Osteoblast (primary cell): ENCODE measurements around the gene MEGF11. TPM values are rescaled to one million over a fixed set of nuclear protein-coding genes. Genes with fewer than 3 reads are reported as not detected.
"Not testable (repeated sequence)": the region's sequence is repeated elsewhere in the genome, so short reads cannot be mapped to it uniquely, and the experiment has no call there.

Source experiments
- DNase-seq: peaks from one replicate; pipeline ENCODE4 v3.0.0; 2011; ENCODE audit warnings: low spot score, mixed read lengths; ENCODE audit not compliant: insufficient read length; ENCODE audit errors: missing footprints
- H2AFZ ChIP-seq: 2 replicates; pipeline ENCODE4 v1.6.0; 2011; ENCODE audit warnings: mild to moderate bottlenecking, low read length
- H3K27ac ChIP-seq: 2 replicates; pipeline ENCODE4 v1.5.1; 2011; ENCODE audit warnings: mild to moderate bottlenecking, low read depth, low read length, moderate library complexity
- H3K27me3 ChIP-seq: 2 replicates; pipeline ENCODE4 v1.6.0; 2012; ENCODE audit warnings: mild to moderate bottlenecking, control low read depth, inconsistent platforms, low read length, moderate library complexity; ENCODE audit not compliant: insufficient read depth
- H3K36me3 ChIP-seq: 2 replicates; pipeline ENCODE4 v1.5.1; 2011; ENCODE audit warnings: mild to moderate bottlenecking, low read length, control low read depth, moderate library complexity; ENCODE audit not compliant: insufficient read depth
- H3K4me1 ChIP-seq: 2 replicates; pipeline ENCODE4 v1.5.1; 2011; ENCODE audit warnings: mild to moderate bottlenecking, low read length, control low read depth, moderate library complexity; ENCODE audit not compliant: insufficient read depth
- H3K4me2 ChIP-seq: 2 replicates; pipeline ENCODE4 v1.6.0; 2011; ENCODE audit warnings: mild to moderate bottlenecking, low read length; ENCODE audit not compliant: insufficient read depth
- H3K4me3 ChIP-seq: fragments of 200-600 bp; sonication (generic); 3 replicates; pipeline ENCODE4 v1.5.1; 2012; ENCODE audit warnings: mild to moderate bottlenecking, low read length, inconsistent platforms; ENCODE audit not compliant: insufficient read depth
- H3K79me2 ChIP-seq: 2 replicates; pipeline ENCODE4 v1.6.0; 2012; ENCODE audit warnings: mild to moderate bottlenecking, low read length, control low read depth, inconsistent platforms; ENCODE audit not compliant: insufficient read depth
- H3K9me3 ChIP-seq: 2 replicates; pipeline ENCODE4 v1.5.1; 2011; ENCODE audit warnings: low read depth, low read length, control low read depth
- H4K20me1 ChIP-seq: 2 replicates; pipeline ENCODE4 v1.6.0; 2012; ENCODE audit warnings: mild to moderate bottlenecking, low read length, control low read depth; ENCODE audit not compliant: insufficient read depth
- total RNA-seq: library from RNA; depleted of rRNA; stranded (reverse); fragments of >200 nt; gene quantifications from 2 replicates; pipeline ENCODE4 v1.2.3, GENCODE V29; 2012
- TF ChIP-seq, protein P1 (sequence below): IDR thresholded peaks from 2 replicates; pipeline ENCODE4 v1.5.1; 2011; ENCODE audit warnings: mild to moderate bottlenecking, low read depth, low read length, moderate library complexity; ENCODE audit errors: extremely low read depth

MEGF11 gene
- total RNA-seq, 1 donor, result not detected

DNA sequence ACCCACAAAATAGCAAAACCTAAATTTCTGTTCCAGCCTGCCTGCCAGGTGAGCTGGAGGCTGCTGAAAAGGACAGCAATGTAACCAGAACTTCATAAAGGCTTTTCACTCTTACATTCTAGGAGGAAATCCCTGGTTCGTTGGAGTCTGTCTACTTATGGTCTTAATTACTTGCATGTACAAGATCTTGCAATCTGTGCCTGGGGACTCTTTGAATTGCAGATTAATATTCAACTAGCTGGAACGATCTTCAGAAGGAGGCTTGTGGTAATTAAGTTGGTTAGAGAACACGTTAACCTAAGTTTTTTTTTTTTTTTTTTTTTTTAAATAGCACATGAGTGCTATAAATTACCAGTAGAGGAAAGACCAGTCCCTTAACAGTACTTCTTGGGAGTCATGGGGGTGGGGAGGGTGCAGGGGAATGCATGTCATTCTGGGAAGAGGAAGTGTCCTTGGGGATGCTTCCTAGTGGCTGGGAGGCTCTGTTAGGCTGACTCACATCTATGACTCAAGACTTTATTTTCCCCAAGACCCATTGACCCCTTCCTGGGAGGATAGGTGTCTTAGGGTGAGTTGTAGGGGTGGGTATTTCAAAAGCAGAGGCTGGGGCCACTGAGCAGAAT is 244.5 kb downstream of the MEGF11 start:
- DNase-seq, result no peak
- Histone ChIP-seq H3K4me3 (no peak overlapping the region), H3K36me3 (no peaks in the 10 kb centered on the region), H3K4me2 (no peak overlapping the region), H4K20me1 (no peaks in the 10 kb centered on the region), H2AFZ (no peak overlapping the region), H3K4me1 (no peaks in the 10 kb centered on the region), H3K27ac (no peak overlapping the region), H3K27me3 (no peaks in the 10 kb centered on the region), H3K79me2 (no peaks in the 10 kb centered on the region), H3K9me3 (no peaks in the 10 kb centered on the region)
- TF ChIP-seq, protein P1, sequence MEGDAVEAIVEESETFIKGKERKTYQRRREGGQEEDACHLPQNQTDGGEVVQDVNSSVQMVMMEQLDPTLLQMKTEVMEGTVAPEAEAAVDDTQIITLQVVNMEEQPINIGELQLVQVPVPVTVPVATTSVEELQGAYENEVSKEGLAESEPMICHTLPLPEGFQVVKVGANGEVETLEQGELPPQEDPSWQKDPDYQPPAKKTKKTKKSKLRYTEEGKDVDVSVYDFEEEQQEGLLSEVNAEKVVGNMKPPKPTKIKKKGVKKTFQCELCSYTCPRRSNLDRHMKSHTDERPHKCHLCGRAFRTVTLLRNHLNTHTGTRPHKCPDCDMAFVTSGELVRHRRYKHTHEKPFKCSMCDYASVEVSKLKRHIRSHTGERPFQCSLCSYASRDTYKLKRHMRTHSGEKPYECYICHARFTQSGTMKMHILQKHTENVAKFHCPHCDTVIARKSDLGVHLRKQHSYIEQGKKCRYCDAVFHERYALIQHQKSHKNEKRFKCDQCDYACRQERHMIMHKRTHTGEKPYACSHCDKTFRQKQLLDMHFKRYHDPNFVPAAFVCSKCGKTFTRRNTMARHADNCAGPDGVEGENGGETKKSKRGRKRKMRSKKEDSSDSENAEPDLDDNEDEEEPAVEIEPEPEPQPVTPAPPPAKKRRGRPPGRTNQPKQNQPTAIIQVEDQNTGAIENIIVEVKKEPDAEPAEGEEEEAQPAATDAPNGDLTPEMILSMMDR, result no peak

DNA sequence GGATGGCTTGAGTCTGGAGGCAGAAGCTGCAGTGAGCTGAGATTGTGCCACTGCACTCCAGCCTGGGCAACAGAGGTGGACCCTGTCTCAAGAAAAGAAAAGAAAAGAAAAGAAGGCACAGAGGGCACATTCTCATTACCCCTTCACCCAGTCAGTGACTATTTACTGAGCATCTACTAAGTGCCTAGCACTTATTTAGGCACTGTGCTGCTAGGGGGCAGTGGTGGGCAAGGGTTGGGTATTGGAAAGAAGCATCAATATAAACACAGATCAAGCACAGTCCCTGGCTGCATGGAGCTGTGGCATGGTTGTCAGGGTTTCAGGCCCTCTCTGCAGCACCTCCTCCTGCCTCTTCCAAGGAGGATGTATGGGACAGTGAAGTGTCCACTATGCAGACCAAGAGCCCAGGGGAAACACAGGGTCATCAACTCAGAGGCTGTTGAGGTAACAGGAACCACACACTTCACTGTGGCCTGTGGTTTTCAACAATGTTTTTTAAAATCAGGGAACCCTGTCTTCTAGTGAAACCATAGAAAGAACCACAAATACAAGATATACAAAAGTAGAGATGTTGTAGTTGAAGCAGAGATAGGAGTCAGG is 245.8 kb downstream of the MEGF11 start:
- Histone ChIP-seq H3K4me3 (no peak overlapping the region), H3K9me3 (no peaks in the 10 kb centered on the region), H2AFZ (no peak overlapping the region), H3K27me3 (no peaks in the 10 kb centered on the region), H3K36me3 (no peaks in the 10 kb centered on the region), H3K79me2 (no peaks in the 10 kb centered on the region), H3K4me1 (no peaks in the 10 kb centered on the region), H4K20me1 (no peaks in the 10 kb centered on the region), H3K27ac (no peak overlapping the region), H3K4me2 (no peak overlapping the region)
- DNase-seq, result no peak
- TF ChIP-seq, protein P1, result no peak

DNA sequence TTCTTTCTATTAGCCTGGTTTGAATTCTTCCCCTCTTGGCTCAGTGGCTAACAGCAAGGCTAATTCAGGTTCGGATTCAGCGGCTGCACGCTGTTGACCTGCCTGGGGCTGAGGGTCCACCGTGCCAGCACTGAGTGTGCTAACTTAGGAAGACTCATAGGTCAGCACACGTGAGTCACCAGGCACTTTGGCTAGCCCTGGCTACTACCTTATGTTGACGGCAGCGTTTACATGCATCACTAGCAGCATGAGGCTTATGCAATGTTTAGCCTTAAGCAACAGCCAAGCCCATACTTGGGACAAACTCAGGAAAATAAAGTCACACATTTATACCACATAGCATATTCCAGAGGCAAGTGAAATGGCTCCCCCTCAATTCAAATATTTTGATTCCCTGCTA is 246.6 kb downstream of the MEGF11 start:
- Histone ChIP-seq H3K9me3 (no peaks in the 10 kb centered on the region), H2AFZ (no peak overlapping the region), H3K27me3 (no peaks in the 10 kb centered on the region), H4K20me1 (no peaks in the 10 kb centered on the region), H3K27ac (no peak overlapping the region), H3K4me3 (no peak overlapping the region), H3K4me1 (no peaks in the 10 kb centered on the region), H3K36me3 (no peaks in the 10 kb centered on the region), H3K4me2 (no peak overlapping the region), H3K79me2 (no peaks in the 10 kb centered on the region)
- no peak for DNase-seq
- TF ChIP-seq, protein P1, result no peak

DNA sequence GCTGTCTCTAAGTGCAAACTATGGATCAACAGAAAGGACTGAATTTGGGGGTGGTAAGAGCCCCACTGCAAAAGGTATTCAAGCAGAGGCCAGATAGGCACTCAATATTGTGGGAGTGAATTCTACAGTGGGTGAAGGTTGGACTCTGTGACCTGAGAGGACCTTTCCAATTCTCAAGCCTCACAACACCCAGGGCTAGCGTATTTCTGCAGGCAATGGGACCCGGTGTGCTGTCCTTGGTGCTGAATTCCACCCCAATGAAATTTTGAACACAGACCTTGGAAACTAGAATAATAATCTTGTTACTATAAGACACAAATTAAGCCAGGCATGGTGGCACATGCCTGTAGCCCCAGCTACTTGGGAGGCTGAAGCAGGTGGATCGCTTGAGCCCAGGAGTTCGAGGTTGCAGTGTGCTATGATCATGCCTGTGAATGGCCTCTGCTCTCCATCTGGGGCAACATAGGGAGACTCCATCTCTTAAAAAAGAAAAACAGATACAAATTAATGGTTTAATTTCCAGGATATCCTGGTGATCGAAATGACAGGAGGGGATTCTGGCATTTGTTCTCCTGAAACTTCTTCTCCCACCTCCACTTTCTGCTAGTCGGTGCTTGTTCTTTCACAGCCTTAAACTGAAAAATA is 248.8 kb downstream of the MEGF11 start:
- Histone ChIP-seq H3K27me3 (peaks cover 1% of the 10 kb centered on the region), H3K4me3 (no peak overlapping the region), H3K9me3 (no peaks in the 10 kb centered on the region), H3K27ac (no peak overlapping the region), H2AFZ (no peak overlapping the region), H3K79me2 (no peaks in the 10 kb centered on the region), H3K4me2 (no peak overlapping the region), H3K4me1 (no peaks in the 10 kb centered on the region), H4K20me1 (no peaks in the 10 kb centered on the region), H3K36me3 (no peaks in the 10 kb centered on the region)
- no peak for DNase-seq
- TF ChIP-seq, protein P1, result no peak

DNA sequence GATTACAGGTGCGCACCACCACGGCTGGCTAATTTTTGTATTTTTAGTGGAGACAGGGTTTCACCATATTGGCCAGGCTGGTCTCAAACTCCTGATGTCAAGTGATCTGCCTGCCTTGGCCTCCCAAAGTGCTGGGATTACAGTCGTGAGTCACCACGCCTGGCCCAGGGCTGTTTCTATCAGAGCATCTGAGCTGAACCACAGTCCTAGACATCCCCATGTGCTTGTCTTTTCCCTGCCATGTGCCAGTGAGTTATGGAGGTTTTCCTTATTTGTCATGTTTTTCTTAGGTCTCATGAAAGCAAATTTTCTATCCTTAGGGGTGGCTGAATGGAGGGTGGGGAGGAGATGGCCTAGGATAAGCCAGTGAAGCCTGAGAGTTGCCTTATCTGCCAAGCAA is 250.4 kb downstream of the MEGF11 start:
- H3K9me3 ChIP-seq, DNase-seq, H3K79me2 ChIP-seq, H3K36me3 ChIP-seq, H3K4me2 ChIP-seq, H3K4me3 ChIP-seq, H3K27ac ChIP-seq, H3K27me3 ChIP-seq, H2AFZ ChIP-seq, H3K4me1 ChIP-seq, H4K20me1 ChIP-seq: not testable (repeated sequence)
